ENCODE data around the gene ASTE1.
"Not testable (repeated sequence)": the region's sequence is repeated elsewhere in the genome, so short reads cannot be mapped to it uniquely, and the experiment has no call there.

Gene ASTE1, protein sequence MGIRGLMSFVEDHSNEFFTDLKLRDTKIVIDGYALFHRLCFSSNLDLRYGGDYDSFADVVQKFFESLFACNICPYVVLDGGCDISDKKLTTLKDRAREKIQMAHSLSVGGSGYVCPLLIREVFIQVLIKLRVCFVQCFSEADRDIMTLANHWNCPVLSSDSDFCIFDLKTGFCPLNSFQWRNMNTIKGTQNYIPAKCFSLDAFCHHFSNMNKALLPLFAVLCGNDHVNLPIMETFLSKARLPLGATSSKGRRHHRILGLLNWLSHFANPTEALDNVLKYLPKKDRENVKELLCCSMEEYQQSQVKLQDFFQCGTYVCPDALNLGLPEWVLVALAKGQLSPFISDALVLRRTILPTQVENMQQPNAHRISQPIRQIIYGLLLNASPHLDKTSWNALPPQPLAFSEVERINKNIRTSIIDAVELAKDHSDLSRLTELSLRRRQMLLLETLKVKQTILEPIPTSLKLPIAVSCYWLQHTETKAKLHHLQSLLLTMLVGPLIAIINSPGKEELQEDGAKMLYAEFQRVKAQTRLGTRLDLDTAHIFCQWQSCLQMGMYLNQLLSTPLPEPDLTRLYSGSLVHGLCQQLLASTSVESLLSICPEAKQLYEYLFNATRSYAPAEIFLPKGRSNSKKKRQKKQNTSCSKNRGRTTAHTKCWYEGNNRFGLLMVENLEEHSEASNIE
- 33.4 reads per million, percentile 59 among the genes with 10 or more reads in this experiment for total RNA-seq

DNA sequence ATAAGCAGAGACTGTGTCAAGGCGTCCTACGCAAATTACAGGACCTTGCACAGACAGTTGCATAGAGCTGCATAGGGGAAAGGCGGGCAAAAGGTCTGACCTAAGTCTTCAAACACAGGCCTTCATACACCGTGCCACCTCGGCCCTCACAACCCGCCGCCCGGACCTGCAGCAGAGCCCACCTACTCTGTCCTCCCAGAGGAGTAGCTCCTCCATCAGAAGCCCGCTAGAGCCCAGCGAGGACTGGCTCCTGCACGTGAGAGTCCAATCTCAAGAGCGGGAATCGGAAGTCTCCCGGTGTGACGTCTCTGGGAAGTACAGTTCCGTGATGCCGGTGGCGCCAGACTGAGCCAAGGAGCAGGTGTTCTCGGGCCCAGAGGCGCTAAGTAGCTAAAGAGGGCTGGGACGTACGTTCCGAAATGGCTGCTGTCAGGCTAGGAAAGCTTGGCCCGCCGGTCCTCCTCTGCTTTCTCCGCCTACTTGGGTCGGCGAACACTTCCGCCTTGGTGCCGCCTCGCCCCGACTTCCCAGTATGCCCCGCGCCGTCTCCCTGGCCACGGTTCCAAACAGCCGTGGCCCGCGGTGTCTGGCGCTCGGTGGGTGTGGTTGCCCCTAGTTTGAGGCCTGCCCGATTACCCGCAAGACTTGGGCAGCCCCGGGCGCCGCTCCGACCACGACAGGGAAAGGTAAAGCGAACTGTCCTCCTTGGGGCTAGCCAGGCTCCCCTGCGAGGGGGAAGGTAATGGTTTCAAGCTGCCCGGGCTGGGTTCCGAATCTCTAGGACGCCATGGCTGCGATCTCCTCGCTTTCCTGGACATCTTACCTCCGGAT is at the start of gene ASTE1, which contains the start of gene NEK11:
TSS of gene ASTE1 (minus strand) at position 505 of the 831 bp plus-strand sequence. CDS start 1,519 bp downstream, outside the sequence.
TSS of gene NEK11 (plus strand) at position 557 of the 831 bp plus-strand sequence. CDS start 2,832 bp downstream, outside the sequence.
- DNase-seq: peak; percentile 90

DNA sequence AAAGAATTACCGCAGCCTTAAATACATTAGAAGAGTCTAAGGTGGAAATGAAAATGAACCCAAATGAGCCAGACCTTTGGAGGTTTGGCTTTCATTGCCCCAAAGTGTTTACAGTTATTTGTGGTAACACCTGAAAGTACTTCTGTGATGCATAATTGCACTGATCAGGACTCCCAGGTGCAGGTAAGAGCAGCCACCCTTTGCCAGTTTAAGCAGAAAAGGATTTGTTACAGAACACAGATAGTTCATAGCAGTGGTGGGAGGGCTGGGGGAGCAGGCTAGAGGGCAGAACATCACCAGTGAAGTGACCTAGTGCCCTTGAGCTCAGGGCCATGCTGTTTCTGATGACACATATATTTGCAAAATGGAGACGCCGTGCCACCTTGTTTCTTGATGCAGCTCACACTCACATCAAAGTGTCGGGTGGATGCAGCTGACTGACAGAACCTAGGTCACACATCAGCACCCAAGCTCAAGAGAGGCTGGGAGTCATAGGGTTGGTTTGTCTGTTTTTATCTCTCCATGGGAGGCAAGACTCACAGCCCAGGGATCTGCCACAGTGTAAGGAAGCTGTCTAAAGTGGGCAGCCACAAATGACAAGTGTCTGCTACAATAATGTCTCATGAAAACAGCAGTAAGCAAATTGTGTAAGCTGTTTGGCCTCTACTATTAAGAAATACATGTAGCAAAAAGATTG is 49.2 kb upstream of the ASTE1 start:
- no peak for DNase-seq

DNA sequence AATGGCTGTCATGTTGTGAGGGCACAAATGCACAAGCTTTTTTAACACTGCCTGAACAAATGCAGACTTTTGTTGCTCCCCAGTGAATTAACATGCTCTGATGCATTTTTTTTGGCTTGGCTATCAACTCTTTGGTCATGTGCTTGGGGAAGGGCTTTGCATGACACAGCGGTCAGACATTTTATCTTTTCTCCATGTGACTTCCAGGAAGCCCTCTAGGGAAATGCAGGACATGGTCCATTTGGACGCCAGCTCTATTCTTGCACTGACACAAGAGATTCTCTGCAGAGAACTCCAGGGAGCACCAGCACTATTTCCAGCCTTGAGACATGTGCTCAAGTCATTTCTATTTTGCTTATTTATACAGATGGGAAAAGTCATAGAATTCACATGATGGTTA is 46.2 kb upstream of the ASTE1 start:
- DNase-seq: no peak

DNA sequence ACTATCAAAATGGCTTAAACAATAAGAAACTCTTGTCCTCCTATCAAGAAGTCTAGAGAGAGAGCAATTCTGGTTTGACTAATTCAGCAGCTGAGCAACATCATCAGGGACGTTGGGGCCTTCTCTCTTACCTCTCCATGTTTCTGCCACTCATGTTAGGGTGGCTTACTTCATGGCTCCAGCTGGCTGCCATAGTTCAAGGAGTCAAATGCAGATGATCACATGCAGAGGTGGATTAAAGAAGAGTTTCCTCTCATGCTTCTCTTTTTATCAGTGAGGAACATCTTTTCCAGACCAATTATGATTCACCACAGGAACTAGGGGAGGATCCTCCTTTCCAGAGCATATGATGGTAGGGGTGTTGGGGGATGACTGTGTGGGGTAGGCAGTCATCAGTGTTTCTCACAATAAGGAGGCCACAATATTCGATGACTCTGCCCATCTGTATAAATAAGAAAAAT is 45.5 kb upstream of the ASTE1 start:
- no peak for DNase-seq

DNA sequence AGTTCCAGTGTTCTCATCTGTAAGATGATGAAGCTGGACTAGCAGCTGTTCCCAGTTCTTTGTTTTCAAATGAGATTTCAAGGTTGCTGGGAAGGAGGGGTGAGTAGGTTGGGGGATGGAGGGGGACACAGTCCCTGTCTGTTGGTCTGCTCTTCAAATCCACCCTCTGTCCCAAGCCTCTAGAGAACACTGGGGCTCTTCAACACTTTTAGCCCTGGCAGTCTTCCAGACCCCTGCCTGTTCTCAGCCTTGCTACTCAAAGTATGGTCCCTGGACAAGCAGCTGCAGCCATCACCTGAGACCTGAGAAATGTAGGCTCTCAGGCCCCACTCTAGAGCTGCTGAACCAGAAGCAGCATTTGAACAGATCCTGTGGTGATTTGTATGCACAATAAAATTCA is 41.4 kb upstream of the ASTE1 start:
- DNase-seq: no peak

DNA sequence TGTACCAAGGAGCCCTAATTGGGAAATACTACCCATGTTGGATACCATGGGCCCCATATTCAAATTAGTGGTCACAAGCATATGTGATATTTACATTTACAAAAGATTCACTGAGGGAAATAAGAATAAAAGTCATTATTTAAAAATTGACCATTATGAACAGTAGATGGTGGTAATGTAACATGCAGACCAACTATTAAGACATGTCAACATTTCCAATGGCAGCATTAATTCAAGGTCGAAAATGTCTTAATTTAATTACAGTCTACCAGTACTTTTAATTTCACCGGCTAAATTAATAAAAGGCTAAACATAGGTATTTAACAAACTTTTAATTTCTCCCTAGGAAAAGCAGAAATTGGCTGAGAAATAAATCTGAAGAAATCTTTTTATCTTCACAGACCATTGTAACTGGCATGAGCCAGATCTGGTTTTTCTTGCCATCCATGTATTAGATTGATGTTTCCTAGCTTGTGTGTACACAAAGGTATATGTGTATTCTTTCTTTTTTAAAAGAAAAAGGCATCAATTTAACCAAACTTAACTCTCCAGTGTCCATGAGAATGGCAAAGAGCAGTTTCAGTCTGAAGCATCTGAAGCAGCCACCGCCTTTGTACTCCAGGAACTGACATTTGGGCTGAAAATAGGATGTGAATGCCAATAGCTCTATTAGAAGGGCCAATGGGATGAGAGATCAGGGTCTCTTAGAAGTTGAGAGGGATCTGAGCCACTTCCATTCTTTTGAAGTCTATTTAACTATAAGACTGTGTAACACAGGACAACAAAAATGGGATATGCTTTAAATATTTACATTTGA is 26.6 kb upstream of the ASTE1 start:
- no peak for DNase-seq

DNA sequence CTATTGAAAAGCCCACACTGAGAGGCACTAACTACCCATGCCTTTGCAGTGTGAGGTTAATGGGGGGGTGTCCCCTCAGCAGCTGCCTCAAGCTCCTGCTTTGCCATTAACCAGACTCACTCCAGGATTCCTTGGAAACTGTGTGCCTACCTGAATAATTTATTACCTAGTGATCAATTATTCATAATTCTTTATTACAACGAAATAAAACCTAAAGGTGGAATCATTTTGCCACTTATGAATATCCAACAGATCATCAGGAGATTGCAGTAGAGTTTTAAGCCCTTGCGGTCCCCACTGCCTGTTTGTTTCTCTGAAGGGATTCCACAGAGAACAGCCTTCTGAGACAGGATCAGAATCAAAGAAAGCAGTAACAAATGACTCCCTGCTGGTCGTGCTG is 23.4 kb upstream of the ASTE1 start:
- DNase-seq: no peak

DNA sequence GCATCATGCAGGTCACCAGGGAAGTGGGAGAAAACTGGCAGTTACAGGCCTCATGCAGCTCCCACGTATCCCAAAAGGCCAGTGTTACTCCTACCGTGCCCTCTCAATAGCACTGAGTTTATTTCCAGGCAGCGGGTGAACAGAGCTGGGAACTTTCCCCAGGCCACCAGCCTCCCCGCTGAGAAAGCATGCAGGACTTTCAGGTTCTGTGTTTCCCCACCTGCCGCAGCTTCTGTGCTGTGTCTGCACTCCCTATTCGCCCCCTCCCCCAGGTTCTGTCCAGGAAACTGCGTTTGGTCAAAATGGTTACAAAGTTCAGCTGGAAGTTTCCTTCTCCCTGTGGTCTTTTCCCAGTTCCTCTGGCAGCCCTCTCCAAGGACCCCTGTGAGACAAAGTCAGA is 21.4 kb upstream of the ASTE1 start:
- no peak for DNase-seq

DNA sequence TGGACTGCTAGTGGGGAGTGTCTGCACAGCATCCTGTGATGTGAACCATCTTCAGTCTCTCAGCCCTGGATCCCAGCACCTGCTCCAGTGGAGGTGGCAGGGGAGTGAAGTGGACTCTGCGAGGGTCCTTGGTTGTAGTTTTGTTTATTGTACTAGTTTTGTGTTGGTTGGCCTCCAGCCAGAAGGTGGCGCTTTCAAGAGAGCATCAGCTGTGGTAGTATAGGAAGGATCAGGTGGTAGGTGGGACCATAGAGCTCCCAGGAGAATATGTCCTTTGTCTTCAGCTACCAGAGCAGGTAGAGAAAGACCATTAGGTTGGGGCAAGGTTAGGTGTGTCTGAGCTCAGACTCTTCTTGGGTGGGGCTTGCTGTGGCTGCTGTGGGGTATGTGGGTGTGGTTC is 21.0 kb upstream of the ASTE1 start:
- no peak for DNase-seq

DNA sequence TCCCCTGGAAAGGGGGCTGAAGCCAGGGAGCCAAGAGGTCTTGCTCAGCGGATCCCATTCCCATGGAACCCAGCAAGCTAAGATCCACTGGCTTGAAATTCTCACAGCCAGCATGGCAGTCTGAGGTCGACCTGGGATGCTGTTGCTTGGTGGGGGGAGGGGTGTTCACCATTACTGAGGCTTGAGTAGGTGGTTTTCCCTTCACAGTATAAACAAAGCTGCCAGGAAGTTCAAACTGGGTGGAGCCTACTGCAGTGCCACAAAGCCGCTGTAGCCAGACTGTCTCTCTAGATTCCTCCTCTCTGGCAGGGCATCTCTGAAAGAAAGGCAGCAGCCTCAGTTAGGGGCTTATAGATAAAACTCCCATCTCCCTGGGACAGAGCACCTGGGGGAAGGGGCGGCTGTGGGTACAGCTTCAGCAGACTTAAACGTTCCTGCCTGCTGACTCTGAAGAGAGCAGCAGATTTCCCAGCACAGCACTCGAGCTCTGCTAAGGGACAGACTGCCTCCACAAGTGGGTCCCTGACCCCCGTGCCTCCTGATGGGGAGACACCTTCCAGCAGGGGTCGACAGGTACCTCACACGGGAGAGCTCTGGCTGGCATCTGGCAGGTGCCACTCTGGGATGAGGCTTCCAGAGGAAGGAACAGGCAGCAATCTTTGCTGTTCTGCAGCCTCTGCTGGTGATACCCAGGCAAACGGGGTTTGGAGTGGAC is 15.8 kb upstream of the ASTE1 start:
- DNase-seq: not testable (repeated sequence)

DNA sequence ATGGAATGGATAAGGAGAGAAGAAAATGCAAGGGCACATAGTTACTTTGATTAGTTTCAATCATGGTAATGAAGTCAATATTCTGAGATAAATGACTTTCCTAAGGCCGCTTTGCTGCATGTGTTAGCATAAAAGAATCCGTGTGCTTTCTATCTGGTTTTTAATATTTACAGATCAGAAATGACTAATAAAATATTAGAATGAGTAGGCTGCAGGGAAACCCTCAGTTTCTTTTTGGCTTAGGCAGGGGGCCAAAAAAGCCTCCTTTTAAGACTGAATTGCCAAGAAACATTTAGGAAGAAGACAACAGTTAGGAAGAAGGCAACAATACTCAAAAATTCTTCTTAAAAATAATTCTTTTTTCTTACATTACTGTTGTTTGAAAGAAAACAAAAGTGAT is 11.7 kb upstream of the ASTE1 start:
- no peak for DNase-seq

DNA sequence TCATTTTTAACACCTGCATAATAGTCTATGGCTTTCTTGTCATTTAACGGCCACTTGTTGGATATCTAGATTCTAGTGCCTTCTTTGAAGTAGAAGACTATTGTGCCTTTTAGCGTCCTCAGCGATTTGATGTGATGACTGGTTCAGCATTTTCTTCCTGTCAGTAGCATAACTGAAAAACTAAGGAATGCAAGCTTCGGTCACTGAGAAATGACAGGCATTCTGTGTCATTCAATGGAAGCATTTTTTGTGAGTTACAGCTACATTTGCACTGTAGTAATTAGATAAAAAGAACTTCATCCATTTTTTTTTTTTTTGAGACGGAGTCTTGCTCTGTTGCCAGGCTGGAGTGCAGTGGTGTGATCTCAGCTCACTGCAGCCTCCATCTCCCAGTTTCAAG is 10.4 kb upstream of the ASTE1 start:
- no peak for DNase-seq

DNA sequence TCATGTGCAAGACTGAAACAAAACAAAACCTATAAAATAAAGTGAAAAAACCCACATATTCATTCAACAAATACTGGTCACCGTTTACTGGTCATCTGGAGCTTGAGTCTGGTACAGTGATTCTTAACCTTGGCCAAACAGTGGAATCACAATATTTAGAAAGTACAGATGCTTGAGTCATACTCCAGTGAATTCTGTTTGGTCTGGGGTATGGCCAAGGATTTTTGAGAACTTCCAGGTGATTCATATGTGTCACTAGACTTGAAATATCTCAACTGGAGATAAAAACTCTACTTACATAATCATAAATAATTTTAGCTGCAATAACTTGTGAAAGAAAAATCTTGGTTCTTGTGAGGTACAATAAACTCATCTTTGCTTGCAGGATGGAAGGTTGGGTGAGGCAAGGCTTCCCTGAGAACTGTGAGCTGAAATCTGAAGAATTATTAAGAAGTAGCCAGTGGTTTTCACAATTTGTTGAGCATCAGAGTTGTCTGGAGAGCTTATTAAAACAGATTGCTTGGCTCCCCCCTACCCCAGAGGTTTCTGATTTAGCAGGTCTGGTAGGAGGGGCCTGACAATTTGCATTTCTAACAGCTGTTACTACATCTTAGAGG is 9.7 kb upstream of the ASTE1 start:
- DNase-seq: no peak

DNA sequence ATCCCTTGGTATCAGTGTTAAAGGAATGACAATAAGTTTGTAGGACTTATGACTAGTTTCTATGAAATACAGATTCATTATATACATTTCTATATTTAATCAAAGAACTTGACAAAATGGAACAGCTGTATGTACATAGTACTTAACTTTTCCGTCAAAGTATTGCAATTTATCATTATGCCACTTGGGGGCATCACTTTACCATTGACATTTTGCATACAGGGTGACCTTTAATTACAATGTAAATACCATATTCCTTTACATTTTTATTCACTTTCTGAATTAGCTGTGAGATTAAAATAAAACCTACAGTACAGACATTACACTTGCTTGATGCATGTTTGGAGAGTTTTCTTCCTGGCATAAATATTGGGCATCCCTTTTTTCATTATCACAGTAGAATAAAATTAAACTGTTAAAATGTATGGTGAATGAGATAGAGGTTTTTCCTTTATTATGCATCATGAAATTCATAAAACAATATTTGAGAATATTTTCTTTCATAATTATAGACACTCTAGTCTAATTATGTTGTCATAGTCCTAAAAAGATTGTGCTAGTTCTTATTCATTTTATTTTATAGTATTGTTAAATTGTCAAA is 7.0 kb upstream of the ASTE1 start:
- no peak for DNase-seq

DNA sequence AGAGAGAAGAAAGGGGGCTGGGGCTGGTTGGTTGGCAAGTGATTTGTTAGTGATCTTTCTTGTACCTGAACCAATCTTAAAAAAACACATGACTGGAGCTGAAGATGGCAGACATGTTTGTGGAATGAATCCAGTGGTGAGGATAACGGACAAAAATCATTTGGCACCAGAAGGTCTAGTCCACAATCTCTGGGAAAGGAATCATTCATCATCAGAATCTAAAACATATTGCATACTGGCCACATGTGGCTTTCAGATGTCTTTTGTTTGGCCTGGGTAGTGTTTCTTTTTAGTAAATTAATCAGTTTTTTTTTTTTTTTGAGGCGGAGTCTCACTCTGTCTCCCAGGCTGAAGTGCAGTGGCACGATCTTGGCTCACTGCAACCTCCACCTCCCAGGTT is 5.0 kb upstream of the ASTE1 start:
- no peak for DNase-seq

DNA sequence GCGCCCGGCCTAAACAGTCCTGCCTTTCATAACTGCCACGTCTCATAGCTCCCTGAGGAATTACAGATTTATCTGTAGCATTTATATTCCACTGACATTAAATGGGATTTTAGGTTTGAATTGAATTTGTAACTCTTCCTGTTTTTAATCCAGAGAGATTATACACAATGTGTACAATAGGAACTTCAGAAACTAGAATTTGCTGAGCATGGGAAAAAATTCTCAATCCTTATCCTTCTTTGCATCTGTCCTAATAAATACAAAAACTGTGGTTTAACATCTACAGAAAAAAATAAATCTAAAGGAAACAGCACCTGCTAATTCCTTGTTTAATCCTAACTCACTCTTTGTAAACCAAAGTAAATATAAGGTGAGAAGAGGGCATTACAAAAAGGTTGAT is 2.2 kb upstream of the ASTE1 start:
- no peak for DNase-seq

DNA sequence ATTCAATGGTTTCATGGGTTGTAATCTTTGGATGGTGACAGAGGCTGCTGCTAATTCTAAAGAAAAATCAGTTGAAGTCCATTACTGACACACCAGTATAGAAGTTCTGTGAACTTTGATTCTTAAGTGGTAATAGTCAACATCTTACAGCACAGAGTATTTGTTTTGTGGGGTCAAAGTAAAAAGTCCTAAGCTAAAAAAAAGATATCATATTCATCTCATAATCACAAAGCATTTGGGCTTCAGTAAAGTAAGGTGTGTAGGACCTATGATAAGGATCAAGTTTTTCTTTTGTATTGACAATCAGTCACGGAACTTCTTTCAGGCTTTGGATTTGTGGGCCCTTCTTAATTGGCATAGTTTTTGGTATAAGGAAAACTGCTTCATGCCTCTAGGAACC is 1.1 kb downstream of the ASTE1 start:
- no peak for DNase-seq

DNA sequence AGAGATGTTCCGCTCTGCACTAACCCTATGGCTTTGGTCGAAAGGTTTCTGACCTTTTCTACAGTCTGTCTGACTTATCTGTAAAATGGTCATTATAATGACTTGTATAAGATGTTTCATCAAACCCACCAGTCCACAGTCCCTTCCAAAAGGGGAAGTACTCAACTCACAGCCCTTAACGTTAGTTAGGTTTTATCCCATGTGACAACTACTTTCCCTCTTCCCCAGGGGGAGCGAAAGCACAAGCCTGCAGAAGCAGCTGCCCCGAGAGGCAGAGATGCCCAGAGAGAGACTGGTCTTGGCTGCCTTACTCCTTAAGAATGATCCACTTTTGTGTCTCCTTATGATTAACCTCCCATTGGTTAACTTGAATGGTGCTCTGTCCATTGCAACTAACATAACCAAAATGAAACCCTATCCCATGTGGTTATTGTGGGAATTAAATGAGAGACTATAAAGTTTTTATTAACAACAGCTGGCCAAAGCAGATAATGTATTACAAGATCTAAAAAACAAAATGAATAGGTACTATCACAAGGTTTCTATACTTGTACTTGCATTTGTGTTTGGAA is 6.4 kb downstream of the ASTE1 start:
- DNase-seq: no peak

DNA sequence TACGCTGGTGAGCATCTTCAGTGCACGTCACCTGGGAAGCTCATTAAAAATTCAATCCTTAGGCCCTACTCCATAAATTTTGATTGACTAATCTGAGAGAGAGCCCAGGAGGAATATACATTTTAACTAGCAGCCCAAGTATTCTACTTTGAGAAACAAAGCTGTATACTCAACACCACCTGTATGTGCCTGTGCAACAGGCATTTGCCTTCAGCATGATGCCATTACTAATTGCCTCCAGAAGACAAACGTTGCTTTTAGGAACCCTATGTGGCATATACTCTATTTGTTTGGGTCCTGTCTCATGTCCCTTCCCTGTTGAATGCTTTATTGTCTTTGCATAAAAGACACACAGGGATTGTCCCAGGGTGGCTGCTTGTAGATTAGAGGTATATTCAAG is 7.7 kb downstream of the ASTE1 start:
- no peak for DNase-seq

DNA sequence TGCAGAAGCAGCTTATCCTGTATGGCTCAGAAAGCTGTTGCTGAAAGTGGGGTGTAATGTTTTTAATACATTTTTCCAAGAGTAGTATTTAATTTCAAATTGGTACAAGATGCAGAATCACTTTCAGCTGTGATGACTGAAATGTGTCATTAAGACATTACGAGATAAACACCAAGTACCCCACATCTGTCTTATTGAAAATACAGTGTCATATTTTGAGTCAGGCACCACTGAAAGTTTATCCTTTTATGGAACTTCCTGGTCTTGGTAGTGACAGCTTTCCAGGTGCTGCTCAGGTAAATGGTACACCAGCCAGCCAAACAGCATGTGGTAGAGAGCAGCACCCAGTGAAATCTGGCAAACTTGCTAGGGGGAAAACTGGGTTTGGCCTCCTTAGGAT is 16.9 kb downstream of the ASTE1 start:
- DNase-seq: no peak

Data from effector CD4-positive, alpha-beta T cell (primary cell).